Spleen (tissue), 11 donors: ENCODE results near the gene GPR173. TPM values are rescaled to one million over a fixed set of nuclear protein-coding genes. Genes with fewer than 3 reads are reported as not detected.

Experiments
- polyA plus RNA-seq, 3 donors: library from polyadenylated mRNA; stranded (reverse); fragments of 200-250 nt; gene quantifications; one replicate each; pipeline ENCODE4 v1.2.1, GENCODE V29; 2013
- small RNA-seq, 4 donors: library from RNA; depleted of rRNA; stranded (forward); fragments of <200 nt; gene quantifications; one replicate each; pipeline ENCODE3, GENCODE V24; 2016
- total RNA-seq, 7 donors: library from RNA; depleted of rRNA in 3 of 7; stranded (reverse); fragments of >200 nt in 3 of 7; fragmentation: NEBNext Ultra II Directional in 4 of 7; extraction: Animal tissue kit (Norgen Biotek cat#: 25700) in 4 of 7; gene quantifications; one replicate each; pipeline versions ENCODE4 v1.1.0 to v1.2.1, GENCODE V29; 2016 to 2021
- donor health status: healthy with polysubstance abuse.
- donor health status: DM: no; HTN: no; CAD: no; lungs with moderate emphysema.
- donor health status: DM: no; HTN: no; CAD: no.
- donor health status: Bipolar disorder and iron deficiency.
- donor health status: healthy.
- donor health status: DM: no; HTN: no; CAD: no.
- donor health status: DM: yes; HTN: yes; CAD: no.

The GPR173 gene
- total and polyA plus RNA-seq, 10 donors: 0.44 to 4.4 (median 2.0) TPM

Small RNAs within 50 kb of the gene (small RNA-seq; reads per million reads assigned to genes)
- 0 reads per million in 4 donors for gene AL591212.2

Other genes with a start within 250 kb of the GPR173 start
- not detected for gene XAGE5, start 237.5 kb upstream of the GPR173 start, total RNA-seq
- gene XAGE5, start 237.5 kb upstream of the GPR173 start, polyA plus RNA-seq: not detected
- gene XAGE3, start 180.7 kb upstream of the GPR173 start, total RNA-seq: not detected
- gene XAGE3, start 180.7 kb upstream of the GPR173 start, polyA plus RNA-seq: not detected
- 10 to 100 TPM in 6 of 7 donors, 1 to 10 TPM in 1; 9.5 to 35.6 (median 21.0) TPM for gene FAM156B, start 151.5 kb upstream of the GPR173 start, total RNA-seq
- gene FAM156B, start 151.5 kb upstream of the GPR173 start, polyA plus RNA-seq: 10 to 100 TPM; 32.8 to 90.8 (median 58.7) TPM
- 10 to 100 TPM; 18.3 to 29.7 (median 25.9) TPM for gene FAM156A, start 90.3 kb upstream of the GPR173 start, total RNA-seq
- 10 to 100 TPM in 2 of 3 donors, 1 to 10 TPM in 1; 9.0 to 15.1 (median 10.5) TPM for gene FAM156A, start 90.3 kb upstream of the GPR173 start, polyA plus RNA-seq
- gene TSPYL2, start 33.6 kb downstream of the GPR173 start, total RNA-seq: 10 to 100 TPM; 28.6 to 60.0 (median 51.7) TPM
- gene TSPYL2, start 33.6 kb downstream of the GPR173 start, polyA plus RNA-seq: 10 to 100 TPM; 35.6 to 65.8 (median 58.6) TPM
- gene KANTR, start 45.4 kb downstream of the GPR173 start, total RNA-seq: 10 to 100 TPM; 14.0 to 34.5 (median 19.3) TPM
- 1 to 10 TPM; 4.4 to 8.4 (median 6.1) TPM for gene KANTR, start 45.4 kb downstream of the GPR173 start, polyA plus RNA-seq
- gene KDM5C, start 176.4 kb downstream of the GPR173 start, total RNA-seq: 100 to 1,000 TPM in 5 of 7 donors, 10 to 100 TPM in 2; 96.6 to 165 (median 140) TPM
- 10 to 100 TPM; 10.4 to 35.3 (median 16.9) TPM for gene KDM5C, start 176.4 kb downstream of the GPR173 start, polyA plus RNA-seq
- gene IQSEC2, start 232.8 kb downstream of the GPR173 start, total RNA-seq: 10 to 100 TPM in 4 of 7 donors, 1 to 10 TPM in 3; 6.8 to 15.7 (median 10.5) TPM
- 1 to 10 TPM; 5.2 to 8.0 (median 5.5) TPM for gene IQSEC2, start 232.8 kb downstream of the GPR173 start, polyA plus RNA-seq